NCI-H524 (cell line): ENCODE results near the gene ANKFN1.

Experiments
- DNase-seq, 2 experiments: peaks; one replicate each; lab custom pipeline; 2025; lab: John Stamatoyannopoulos, UW

ANKFN1 gene

DNA sequence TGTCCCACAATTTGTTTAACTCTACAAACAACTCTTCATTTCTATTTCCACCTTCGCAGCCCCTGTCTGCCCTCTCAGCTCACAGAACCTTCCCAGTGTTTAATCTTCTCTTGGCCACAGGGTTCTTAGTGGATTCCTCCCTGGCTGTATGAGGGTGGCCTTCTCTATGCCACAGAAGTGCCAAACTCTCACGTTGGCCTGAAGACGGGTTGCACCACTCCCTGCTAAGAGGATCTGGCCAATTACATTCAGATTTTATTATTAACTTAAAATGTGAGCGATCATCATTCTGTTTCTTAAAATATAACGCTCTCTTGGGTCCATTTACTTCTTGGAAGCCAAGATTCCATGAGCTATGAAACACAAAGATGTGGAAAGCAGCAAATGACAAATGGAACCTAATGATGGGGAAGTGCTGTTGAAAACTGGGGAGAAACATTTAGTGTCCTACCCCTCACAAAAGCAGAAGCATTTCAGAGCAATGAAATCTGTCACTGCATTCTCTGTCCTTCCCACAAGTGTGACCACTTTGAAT lies 348.9 kb downstream of the ANKFN1 start:
- DNase-seq: no peak

- no peak for DNase-seq
Measured at GRCh38 chr17:56505154-56505756, 352.0 kb downstream of the ANKFN1 start.

GRCh38 chr17:56506349-56506748 lies 353.1 kb downstream of the ANKFN1 start:
- DNase-seq: no peak

DNA sequence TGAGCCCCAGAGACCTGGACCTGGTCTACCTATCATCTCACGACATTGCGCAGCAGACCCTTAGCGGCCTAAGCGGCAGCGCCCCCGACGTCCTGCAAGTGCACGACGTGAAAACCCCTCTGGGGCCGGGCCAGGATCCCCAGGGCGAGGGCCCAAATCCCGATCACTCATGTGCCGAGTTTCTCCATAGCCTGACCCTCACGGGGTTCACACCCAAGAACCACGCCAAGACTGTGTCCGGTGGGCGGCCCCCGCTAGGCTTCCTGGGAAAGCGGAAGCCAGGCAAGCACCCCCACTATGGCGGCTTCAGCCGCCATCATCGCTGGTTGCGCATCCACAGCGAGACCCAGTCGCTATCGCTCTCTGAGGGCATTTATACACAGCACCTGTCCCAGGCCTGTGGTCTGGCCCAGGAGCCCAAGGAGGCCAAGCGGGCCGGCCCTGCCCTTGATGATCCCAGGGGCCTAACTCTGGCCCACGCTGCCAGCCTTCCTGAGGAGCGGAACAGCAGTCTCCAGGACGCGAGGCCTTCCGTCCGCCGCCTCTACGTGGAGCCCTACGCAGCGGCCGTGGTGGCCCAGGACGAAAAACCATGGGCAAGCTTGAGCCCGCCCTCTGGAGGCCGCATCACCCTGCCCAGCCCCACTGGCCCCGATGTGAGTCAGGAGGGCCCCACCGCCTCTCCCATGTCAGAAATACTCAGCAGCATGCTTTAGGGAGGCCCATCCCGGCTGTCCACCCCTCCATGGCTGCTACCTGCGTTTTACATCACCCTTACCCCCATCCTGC lies 357.5 kb downstream of the ANKFN1 start:
- DNase-seq: no peak

DNA sequence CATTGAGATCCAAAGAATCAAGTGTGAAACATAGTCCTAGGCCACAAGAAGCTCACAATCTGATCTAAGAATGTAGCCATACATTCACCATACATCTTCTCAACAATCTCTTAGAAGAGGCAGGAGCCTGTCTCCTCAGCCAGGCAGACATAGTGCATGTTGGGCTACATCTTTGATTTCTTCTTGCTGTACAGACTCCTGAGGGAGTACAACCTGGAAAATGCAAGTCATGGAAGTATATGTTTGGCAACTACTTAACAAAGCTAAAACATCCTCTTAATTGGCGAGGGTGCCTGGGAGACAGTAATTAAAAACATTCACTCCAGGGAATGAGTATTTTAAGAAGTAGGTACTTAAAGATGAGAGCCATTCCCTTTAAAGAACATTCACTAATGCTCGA lies 361.0 kb downstream of the ANKFN1 start:
- DNase-seq: no peak

- DNase-seq: no peak
Measured at GRCh38 chr17:56514899-56515298, 361.6 kb downstream of the ANKFN1 start.

DNA sequence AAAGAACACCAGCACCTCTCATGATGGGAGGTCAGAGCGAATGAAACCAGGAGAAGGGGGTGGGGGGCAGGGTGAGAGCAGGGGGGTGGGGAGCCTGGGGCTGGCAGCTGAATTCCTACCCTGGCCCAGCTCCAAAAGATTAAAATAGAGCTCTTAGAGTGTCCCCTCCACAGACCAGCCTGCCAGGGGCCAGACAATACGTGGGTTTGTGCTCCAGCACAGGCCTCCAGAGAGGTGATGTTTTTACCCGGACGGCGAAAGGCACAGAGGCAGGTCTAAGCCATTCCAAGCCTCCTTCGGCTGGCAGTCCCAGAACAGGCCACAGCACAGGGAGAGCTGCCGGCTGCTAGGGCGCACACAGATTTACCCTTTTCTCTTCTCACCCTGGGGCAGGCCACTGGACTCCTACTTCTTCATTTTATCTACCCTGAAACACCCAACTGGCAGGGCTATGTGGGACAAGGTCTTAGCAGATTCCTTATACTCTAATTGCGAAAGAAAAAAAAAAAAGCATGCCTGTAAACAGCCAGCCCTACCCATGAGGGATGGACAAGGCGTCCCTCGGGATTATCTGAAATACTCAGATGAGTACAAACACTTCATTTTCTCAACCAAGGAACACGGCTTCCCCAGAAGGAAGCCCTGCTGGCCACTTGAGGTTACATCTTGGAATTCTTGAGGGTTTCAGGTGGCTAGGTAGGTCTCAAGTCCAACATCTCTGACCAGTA lies 368.3 kb downstream of the ANKFN1 start:
- peak; percentile 4 to 50 for DNase-seq

DNA sequence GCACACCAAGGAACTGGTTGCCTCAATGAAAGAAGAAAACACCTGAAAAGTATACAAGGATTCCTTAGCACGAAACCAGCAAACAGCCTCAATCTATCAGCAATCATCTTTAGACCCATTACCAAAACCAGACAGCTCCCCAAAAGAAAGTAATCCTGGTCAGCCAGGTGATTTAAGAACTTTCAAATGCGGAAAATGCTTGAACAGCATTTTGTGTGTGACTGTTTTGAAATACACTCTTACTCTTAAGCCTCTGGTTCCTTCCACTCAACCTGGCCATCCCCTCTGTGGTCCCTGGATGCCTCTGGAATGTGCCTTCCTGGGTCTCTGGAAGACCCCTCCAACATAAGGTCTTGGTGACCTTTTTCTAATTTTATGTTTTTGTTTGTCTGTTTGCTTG lies 369.8 kb downstream of the ANKFN1 start:
- DNase-seq: no peak

DNA sequence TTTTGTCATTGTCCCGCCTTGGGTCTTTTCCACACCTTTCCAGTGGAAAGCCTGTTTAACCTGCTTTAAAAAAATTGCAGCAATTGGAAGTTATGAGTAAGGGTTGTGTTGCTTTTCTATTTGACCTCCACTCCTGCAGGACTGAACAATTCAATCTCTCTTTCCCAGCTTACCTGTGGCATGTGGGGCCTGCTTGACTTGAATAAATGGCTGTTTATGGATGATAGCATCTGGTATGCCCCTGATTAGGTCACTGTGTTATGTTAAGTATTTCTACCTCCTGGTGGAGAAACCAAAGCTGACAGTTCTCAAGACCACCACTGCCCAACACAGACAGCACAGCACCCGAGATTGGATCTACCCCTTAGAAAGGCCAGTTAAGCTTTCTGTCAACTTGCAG lies 375.4 kb downstream of the ANKFN1 start:
- DNase-seq: peak in 1 of 2 experiments; percentile 25

- no peak for DNase-seq
Measured at GRCh38 chr17:56532926-56533325, 379.7 kb downstream of the ANKFN1 start.

GRCh38 chr17:56536766-56537165 lies 383.5 kb downstream of the ANKFN1 start:
- DNase-seq: no peak

- no peak for DNase-seq
Measured at GRCh38 chr17:56540836-56541235, 387.6 kb downstream of the ANKFN1 start.

DNA sequence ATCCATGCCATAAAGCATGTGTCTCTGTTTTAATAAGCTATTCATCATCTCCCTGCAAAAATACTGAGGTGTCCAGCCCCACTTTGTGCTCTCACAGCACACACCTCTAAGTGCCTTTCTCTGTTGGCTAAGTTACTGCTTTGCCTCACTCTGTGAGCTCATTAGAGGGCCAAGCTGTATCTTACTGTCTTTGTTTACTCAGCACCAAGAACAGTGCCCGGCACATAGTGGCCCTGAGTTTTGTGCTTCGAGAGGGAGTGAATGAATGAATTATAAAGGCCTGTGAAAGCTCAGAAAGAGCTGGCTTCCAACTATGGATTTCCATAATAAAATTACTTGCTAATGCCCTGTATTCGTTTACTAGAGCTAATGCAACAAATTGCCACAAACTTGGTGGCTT lies 390.0 kb downstream of the ANKFN1 start:
- DNase-seq: no peak

- no peak for DNase-seq
Measured at GRCh38 chr17:56545106-56545505, 391.8 kb downstream of the ANKFN1 start.

DNA sequence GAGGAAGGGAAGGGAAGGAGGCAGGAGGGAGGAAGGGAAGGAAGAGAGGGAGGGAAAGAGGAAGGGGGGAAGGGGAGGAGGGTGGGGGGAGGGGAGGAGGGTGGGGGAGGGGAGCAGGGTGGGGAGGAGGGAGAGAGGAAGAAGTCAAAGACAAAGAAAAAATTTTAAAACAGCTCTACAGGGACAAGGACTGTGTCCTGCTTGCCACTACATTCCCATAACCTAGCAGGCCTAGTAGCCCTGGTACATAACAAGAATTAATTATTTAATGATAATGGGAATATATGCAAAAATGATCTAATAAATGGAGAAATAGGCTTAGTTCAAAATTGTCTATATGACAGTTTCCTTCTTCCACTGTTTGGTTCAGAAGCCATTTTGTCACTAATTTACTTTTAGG lies 392.7 kb downstream of the ANKFN1 start:
- DNase-seq: no peak

- no peak for DNase-seq
Measured at GRCh38 chr17:56548661-56549060, 395.4 kb downstream of the ANKFN1 start.

DNA sequence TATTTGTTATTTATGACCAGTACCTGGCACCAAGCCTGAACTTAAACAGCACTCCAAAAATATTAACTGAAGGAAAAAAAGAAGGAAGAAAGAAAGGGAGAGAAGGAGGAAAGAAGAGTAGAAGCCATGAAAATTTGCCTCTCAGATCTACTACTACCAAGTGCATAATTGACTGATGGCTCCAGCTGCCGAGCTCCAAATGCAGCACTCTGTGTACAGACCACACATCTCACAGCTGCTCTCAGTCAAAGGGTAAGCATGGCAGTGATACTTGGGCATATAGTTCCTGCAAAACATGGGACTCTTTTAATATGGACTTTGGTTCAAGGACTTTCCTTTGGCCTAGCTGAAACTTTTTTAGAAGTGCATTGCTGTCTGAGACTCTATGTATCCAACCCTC lies 396.2 kb downstream of the ANKFN1 start:
- DNase-seq: no peak

GRCh38 chr17:56557682-56558081 lies 404.4 kb downstream of the ANKFN1 start:
- no peak for DNase-seq

GRCh38 chr17:56558088-56558487 lies 404.8 kb downstream of the ANKFN1 start:
- DNase-seq: no peak
